ENCODE results near the gene RPIA. TPM values are rescaled to one million over a fixed set of nuclear protein-coding genes. Genes with fewer than 3 reads are reported as not detected.

Gene RPIA
- polyA plus RNA-seq, 1 experiment, result 10.9 TPM

DNA sequence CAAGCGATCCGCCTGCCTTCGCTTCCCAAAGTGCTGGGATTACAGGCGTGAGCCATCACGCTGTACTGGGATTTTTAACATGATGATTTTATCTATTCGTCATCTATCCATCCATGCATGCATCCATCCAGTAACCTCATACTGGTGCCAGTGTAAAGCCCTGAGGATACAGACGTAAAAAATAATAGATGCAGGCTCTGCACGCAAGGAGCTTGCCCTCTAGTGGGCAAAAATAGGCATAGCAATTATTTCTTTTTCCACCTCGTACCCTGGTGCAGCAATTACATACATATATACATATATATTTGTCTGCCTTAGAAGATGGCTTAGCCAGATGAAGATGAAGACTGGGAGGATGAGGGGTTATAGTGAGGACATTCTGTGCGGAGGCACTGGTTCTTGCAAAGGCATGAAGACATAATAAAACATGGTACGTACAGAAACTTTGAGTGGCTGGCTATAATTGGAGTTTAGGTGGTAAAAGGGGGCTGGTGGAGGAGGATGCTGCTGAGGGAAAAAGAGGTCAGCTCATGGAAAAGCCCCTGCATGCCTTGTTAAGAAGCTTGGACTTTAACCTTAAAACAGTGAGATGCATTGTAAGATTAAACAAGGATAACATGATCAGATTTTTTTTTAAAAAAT, 19.6 kb upstream of the RPIA start:
- no peak overlapping the region for H3K4me3 ChIP-seq (ENCODE audit: low read depth, low read length)
- ChIA-PET CTCF (interaction anchor here (0.6 to 10.6 kb wide), 32 partner anchors 8 to 122 kb away, joined by 3 to 294 read pairs (median 4); partner anchors contain the start of gene EIF2AK3), POLR2A (no interaction called here)
- no peaks in the 10 kb centered on the region for H3K9me3 ChIP-seq (ENCODE audit: control insufficient read depth, insufficient read depth, low read length)
- peaks cover 12% of the 10 kb centered on the region for H3K27me3 ChIP-seq (ENCODE audit: control insufficient read depth, insufficient read depth, low read length)
- DNase-seq (ENCODE audit: low read depth, low spot score), result no peak
- H3K27ac ChIP-seq (ENCODE audit: low read depth, low read length), result no peak overlapping the region
- peak; percentile 91 for TF ChIP-seq CTCF (IDR thresholded peaks at IDR 0.05; ENCODE audit: low read depth, low read length)

GRCh38 chr2:88673363-88673762, 18.1 kb upstream of the RPIA start:
- ChIA-PET CTCF (interaction anchor here (0.7 to 10.6 kb wide), 8 partner anchors 9 to 207 kb away, joined by 3 to 294 read pairs (median 20); no protein-coding TSS in a partner anchor), POLR2A (interaction anchor here (0.7 kb wide), 1 partner anchor 66 kb away, joined by 4 read pairs; no protein-coding TSS in a partner anchor)
- peaks cover 6% of the 10 kb centered on the region for H3K27me3 ChIP-seq (ENCODE audit: control insufficient read depth, insufficient read depth, low read length)
- H3K27ac ChIP-seq (ENCODE audit: low read depth, low read length), result no peak overlapping the region
- TF ChIP-seq CTCF (IDR thresholded peaks at IDR 0.05; ENCODE audit: low read depth, low read length), result no peak
- no peaks in the 10 kb centered on the region for H3K9me3 ChIP-seq (ENCODE audit: control insufficient read depth, insufficient read depth, low read length)
- no peak overlapping the region for H3K4me3 ChIP-seq (ENCODE audit: low read depth, low read length)
- no peak for DNase-seq (ENCODE audit: low read depth, low spot score)

DNA sequence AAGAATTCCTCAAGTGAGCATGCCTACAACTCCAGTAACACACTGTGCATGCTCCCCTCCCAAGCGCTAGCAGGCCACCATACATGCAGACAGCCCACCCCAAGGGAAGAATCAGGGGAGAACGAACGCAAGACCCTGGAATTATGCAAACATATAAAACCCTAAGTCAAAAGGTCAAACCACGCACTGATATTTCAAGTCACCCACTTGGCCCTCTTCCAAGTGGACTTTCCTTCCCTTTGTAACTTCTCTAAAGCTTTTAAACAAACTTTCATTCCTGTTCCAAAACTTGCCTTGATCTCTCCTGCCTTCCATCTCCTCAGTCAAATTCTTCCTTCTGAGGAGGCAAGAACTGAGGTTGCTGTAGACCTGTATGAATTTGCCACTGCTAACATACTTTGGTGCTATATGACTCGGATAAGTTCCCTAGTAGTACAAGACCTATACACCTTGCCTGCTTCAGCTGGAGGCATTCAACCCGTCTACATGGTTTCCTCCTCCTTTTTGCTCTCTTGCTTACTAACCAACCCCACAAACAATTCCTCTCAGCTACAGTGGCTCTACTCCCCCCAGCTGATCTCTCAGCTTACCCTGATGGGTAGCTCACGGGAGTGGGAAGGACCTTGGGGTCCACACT, 11.1 kb upstream of the RPIA start:
- Histone ChIP-seq H3K27me3 (ENCODE audit: control insufficient read depth, insufficient read depth, low read length) (peaks cover 11% of the 10 kb centered on the region), H3K9me3 (ENCODE audit: control insufficient read depth, insufficient read depth, low read length) (peaks cover 7% of the 10 kb centered on the region; the same call in 1 of the 2 replicates), H3K4me3 (ENCODE audit: low read depth, low read length) (no peak overlapping the region), H3K27ac (ENCODE audit: low read depth, low read length) (no peak overlapping the region)
- CTCF ChIA-PET, result interaction anchor here (1.2 to 2.3 kb wide), 3 partner anchors 9 to 89 kb away, joined by 4 to 11 read pairs (median 6); no protein-coding TSS in a partner anchor
- no peak for TF ChIP-seq CTCF (IDR thresholded peaks at IDR 0.05; ENCODE audit: low read depth, low read length)
- DNase-seq (ENCODE audit: low read depth, low spot score), result no peak
- POLR2A ChIA-PET, result no interaction called here

DNA sequence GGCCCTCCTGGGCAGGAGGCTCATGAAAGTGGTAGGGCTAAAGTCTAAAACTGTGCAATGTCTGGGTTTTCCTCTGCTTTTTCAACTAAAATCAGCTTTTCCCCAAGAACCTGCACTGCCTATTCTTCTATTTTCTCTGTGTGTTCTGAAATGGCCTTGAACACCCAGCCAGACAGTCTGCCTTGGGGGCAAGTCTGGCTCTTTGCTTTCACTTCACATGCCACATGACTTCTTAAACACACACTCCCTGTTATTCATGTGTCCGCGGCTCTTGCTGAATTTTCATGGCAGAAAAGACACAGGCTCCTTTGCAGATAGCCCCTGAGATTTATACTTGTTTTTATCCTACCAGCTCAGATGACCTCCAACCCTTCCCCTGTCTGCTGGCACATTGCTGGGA, 10.6 kb upstream of the RPIA start:
- no peak overlapping the region for H3K27ac ChIP-seq (ENCODE audit: low read depth, low read length)
- DNase-seq (ENCODE audit: low read depth, low spot score), result no peak
- H3K4me3 ChIP-seq (ENCODE audit: low read depth, low read length), result no peak overlapping the region
- ChIA-PET CTCF (interaction anchor here (0.6 to 2.3 kb wide), 3 partner anchors 9 to 93 kb away, joined by 3 to 11 read pairs (median 6); no protein-coding TSS in a partner anchor), POLR2A (no interaction called here)
- H3K9me3 ChIP-seq (ENCODE audit: control insufficient read depth, insufficient read depth, low read length), result peaks cover 7% of the 10 kb centered on the region; the same call in 1 of the 2 replicates
- peaks cover 11% of the 10 kb centered on the region for H3K27me3 ChIP-seq (ENCODE audit: control insufficient read depth, insufficient read depth, low read length)
- TF ChIP-seq CTCF (IDR thresholded peaks at IDR 0.05; ENCODE audit: low read depth, low read length), result no peak

Data from AG04450 (cell line).